ENCODE data around the gene SDSL. TPM values are rescaled to one million over a fixed set of nuclear protein-coding genes. Genes with fewer than 3 reads are reported as not detected.

SDSL gene
- total RNA-seq, 1 donor from 2014 or later: 10.7 TPM

DNA sequence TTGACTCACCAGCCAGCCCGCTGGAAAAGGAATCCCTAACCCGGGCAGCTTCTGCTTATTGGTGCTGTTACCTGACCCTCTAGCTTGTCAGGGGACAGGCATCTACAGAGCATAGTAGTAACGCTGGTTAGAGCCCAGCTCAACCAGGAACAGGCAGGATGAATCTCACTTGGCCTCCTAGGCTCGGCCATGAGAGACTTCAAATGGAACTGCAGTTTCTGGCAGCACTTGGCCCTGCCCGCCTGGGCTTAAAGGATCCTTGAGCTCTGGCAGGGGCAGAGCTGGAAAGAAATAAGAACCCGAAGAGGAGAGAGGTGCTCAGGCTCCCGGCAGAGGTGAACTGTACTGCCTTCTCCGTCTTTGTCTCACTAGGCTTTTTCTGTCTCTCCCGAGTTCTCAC is 51.8 kb downstream of the SDSL start:
- no peak overlapping the region for H3K27ac ChIP-seq
- H3K4me1 ChIP-seq: no peaks in the 10 kb centered on the region
- DNase-seq (no peak), ATAC-seq (no peak)
- H3K36me3 ChIP-seq: no peaks in the 10 kb centered on the region
- intact Hi-C loops (cut with DNase I): no loop called here
- H3K27me3 ChIP-seq: peaks cover 98% of the 10 kb centered on the region
- H3K4me3 ChIP-seq: no peak overlapping the region
- no peaks in the 10 kb centered on the region for H3K9me3 ChIP-seq
- TF ChIP-seq, protein P1, sequence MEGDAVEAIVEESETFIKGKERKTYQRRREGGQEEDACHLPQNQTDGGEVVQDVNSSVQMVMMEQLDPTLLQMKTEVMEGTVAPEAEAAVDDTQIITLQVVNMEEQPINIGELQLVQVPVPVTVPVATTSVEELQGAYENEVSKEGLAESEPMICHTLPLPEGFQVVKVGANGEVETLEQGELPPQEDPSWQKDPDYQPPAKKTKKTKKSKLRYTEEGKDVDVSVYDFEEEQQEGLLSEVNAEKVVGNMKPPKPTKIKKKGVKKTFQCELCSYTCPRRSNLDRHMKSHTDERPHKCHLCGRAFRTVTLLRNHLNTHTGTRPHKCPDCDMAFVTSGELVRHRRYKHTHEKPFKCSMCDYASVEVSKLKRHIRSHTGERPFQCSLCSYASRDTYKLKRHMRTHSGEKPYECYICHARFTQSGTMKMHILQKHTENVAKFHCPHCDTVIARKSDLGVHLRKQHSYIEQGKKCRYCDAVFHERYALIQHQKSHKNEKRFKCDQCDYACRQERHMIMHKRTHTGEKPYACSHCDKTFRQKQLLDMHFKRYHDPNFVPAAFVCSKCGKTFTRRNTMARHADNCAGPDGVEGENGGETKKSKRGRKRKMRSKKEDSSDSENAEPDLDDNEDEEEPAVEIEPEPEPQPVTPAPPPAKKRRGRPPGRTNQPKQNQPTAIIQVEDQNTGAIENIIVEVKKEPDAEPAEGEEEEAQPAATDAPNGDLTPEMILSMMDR (IDR thresholded peaks at IDR 0.05): no peak

DNA sequence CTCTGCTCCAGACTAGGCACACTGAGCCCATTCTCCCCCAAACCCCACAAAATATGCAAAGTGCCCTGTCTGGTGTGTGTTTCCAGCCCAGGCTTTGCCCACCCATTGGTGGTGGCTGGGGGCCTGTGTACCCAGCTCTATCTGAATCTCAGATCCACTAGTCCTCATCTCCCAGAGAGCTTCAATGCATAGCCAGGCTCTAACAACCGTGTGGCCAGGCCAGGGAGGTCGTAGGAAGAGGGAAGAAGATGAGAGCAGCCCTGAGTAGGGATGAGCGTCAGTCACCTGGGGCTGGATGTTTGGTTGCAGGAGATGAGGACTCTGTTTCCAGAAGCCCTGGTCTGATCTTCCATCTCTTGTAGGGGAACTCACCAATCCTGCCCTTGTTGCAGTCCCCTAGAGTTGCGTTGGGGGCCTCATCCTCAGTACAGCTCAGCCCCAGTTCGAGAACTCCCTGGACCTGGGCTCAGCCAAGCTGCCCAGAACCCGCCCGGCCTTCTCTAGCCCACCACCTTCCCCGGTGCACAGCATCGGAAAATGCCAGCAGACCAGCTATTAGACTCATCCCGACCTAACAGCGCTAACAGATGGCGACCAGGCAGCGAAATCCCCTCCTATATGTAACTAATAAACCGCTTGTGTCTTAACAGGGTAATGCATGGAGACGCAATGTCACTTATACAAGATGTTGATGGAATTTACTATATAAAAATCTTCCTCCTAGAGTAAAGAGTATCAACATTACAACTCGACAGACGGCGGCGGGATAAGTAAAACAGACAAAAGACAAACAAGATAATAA is 52.7 kb downstream of the SDSL start:
- DNase-seq (no peak), ATAC-seq (no peak)
- Histone ChIP-seq H3K36me3 (no peaks in the 10 kb centered on the region), H3K4me3 (no peak overlapping the region), H3K9me3 (no peaks in the 10 kb centered on the region), H3K27ac (no peak overlapping the region), H3K27me3 (peaks cover 98% of the 10 kb centered on the region), H3K4me1 (no peaks in the 10 kb centered on the region)
- TF ChIP-seq, protein P1 (IDR thresholded peaks at IDR 0.05): no peak
- intact Hi-C loops (cut with DNase I): no loop called here

DNA sequence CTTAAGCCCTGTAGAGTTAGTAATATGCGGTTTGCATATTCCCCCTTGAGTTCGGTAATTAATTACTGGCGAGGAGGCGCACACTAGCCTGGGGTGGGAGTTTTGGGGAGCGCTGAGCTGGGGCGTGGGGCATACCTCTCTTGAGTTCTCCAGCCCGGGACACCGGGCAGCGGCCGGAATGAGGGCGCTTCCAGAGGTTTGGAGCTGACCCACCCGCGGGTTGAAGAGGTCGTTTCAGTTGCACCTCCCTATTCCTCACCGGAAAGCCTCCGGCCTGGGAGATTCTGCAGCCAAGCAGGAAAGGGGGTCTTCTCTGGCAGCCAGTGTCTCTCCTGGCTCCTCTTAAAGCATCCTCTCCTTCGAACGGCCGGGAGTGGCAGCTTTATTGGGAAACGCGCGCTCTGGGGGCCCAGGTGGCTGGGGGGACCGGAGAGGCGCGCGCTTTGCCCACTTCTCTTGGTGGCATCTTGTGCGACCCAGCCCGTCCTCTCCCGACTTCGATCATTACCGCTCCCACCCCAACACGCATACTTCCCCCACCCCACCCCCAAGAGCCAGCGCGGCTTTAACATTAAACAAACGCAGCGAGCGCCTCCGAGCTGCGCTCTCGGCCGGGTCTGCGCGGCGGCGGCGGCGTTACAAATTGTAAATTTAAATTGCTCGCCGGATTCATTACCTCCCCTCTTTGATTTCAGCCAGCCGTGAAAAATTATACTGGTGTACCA is 53.4 kb downstream of the SDSL start:
- Histone ChIP-seq H3K36me3 (no peaks in the 10 kb centered on the region), H3K4me3 (no peak overlapping the region), H3K9me3 (no peaks in the 10 kb centered on the region), H3K27me3 (peaks cover 98% of the 10 kb centered on the region), H3K4me1 (no peaks in the 10 kb centered on the region), H3K27ac (no peak overlapping the region)
- TF ChIP-seq, protein P1 (IDR thresholded peaks at IDR 0.05): no peak
- DNase-seq: no peak
- intact Hi-C loops (cut with DNase I): no loop called here
- ATAC-seq: no peak

DNA sequence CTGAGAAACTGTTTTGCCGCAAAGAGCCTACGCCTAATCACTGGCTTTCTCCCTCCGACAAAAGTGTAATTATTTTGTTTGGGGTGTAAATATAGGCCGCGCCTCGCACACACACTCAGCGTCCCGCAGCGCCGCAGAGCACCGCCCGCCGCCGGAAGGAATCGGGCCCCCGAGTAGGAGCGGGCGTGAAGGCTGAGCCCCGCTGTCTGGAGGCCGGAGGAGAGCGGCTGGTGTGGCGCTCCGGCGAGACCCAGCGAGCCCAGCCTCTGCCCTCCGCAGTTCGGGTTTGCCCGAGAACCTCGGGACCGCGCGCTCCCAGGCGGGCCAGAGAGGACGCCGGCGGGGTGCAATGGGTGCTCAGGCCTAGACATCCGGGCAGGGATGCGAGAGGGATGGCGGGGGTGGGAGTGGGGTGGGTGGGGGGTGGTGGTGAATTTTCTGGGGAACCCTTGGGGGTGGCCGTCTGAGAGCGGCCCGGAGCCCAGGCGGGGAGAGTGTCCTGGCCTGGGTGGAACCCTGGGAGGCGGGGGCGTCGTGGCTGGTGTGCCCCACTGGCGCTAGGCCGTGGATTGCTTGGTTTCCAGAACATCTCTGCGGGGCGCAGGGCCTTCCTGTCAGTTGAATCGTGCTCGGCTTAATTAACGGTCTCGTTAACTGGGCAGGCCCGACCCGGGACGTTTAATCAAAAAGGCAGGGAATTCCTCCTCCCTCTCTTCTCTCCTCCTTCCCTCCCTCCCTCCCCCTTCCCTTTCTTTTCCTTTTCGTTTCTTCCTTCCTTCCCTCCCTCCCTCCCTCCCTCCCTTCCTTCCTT is 54.2 kb downstream of the SDSL start:
- Histone ChIP-seq H3K27ac (no peak overlapping the region), H3K9me3 (no peaks in the 10 kb centered on the region), H3K4me1 (no peaks in the 10 kb centered on the region), H3K4me3 (no peak overlapping the region), H3K36me3 (no peaks in the 10 kb centered on the region), H3K27me3 (peaks cover 98% of the 10 kb centered on the region)
- DNase-seq (no peak), ATAC-seq (no peak)
- intact Hi-C loops (cut with DNase I): no loop called here
- TF ChIP-seq, protein P1 (IDR thresholded peaks at IDR 0.05): no peak

DNA sequence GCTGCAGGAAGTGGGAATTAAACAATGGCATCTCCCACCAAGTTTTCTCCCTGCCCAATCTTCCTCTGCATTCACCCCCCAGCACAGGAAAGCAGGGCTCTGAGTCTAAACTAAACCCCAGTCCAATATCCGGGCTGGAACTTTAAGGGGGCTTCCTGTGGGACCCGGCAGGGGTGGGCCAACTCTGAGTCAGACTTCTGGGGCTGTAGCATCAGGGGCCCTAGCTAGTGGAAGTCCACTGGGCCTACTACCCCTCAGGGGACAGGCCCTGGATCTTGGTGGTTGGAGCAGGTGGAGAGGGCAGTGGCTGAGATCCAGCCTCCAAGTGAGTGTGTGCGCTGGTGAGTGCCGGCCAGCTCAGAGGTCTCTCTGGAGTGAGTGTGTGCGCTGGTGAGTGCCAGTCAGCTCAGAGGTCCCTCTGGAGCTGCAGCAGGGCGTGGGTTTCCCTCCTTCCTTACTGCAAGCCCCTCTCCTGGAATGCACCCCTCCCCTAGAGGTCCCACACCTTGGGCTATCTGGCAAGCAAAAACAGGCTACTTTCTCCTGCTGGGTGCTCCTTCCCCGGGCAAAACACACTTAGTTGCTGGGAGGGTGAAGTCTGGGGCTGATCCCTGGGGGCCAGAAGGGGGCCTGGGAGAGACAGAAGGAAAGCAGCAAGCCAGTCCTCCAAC is 55.1 kb downstream of the SDSL start:
- Histone ChIP-seq H3K36me3 (no peaks in the 10 kb centered on the region), H3K27ac (no peak overlapping the region), H3K4me3 (no peak overlapping the region), H3K9me3 (no peaks in the 10 kb centered on the region), H3K27me3 (peaks cover 96% of the 10 kb centered on the region), H3K4me1 (no peaks in the 10 kb centered on the region)
- intact Hi-C loops (cut with DNase I): no loop called here
- no peak for ATAC-seq
- TF ChIP-seq, protein P1 (IDR thresholded peaks at IDR 0.05): no peak
- DNase-seq: no peak

Measured in upper lobe of right lung (tissue), 1 donor.